Cardiac septum (tissue), 1 donor: Measurements from ENCODE around the gene ZNF415. TPM values are rescaled to one million over a fixed set of nuclear protein-coding genes. Genes with fewer than 3 reads are reported as not detected.
"Not testable (repeated sequence)": the region's sequence is repeated elsewhere in the genome, so short reads cannot be mapped to it uniquely, and the experiment has no call there.

Experiments used
- DNase-seq: peaks from one replicate; pipeline ENCODE4 v3.0.0-alpha.2; 2020; ENCODE audit warnings: low spot score
- intact Hi-C: fragments of 100-400 bp; cut with DNase I; formaldehyde crosslinking; loops from one replicate; pipeline ENCODE4 v1.14.0; 2022
- total RNA-seq: library from RNA; stranded (reverse); fragmentation: NEBNext Ultra II Directional; extraction: Animal tissue kit (Norgen Biotek cat#: 25700); gene quantifications from one replicate; pipeline ENCODE4 v1.2.1, GENCODE V29; 2021
- donor health status: DM: no; HTN: no; CAD: no.

ZNF415 gene
- total RNA-seq, 1 donor from 2014 or later = 20.9 TPM

DNA sequence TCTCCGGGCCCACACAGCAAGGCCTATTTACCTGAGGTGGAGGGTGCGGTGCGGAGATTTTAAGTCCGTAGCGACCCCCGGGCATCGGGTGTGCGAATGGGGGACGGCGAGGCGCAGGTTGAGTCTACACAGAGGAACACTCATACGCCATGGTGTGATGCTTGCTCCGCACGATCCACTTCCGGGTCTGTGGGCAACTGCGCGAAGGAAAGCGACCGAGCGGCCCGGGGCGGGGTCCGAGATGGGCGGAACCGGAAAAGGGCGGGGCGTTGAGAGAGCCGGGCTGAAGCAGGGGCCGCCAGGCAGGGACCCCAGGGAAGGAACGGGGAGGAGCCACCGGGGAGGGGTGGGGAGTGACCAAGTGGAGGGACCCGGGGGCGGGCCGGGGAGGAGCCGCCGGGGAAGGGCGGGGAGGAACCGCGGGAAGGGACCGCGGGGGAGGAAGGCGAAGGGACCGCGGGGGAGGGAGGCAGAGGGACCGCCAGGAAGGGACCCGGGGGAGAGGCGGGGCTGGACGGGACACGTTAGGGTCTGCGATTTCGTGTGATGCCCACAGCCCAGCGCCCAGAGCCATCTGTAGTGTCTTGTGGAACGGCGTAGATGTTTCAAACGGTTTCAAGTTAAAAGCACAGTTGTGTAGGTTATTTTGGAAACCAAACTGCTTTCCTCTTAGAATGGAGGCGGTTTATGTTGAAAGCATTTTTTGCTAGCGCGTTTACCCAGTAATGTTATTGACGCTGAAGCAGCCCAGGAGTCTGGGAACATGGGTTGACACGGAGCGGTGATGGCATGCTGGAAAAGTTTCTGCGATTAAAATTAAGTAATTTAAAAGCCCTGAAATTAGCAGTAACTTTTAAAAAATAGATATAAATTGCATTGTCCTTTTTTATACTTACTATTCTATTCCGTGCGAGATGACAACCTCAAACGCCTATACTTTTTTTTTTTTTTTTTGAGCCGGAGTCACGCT is 29.2 kb downstream of the ZNF415 start, which contains the start of gene ZNF160:
TSS of gene ZNF160 (minus strand) at position 189 of the 970 bp plus-strand sequence. CDS start 17,146 bp downstream, outside the sequence.
- intact Hi-C loops = loop anchor here (2.0 to 5.0 kb wide), 3 partner anchors 25 to 54 kb away; partner anchors contain the start of genes ZNF347 and ZNF415
- peak; percentile 99 for DNase-seq

GRCh38 chr19:53102756-53103233 is 29.9 kb downstream of the ZNF415 start:
- DNase-seq = no peak
- intact Hi-C loops = loop anchor here (2.0 to 5.0 kb wide), 3 partner anchors 24 to 55 kb away; partner anchors contain the start of genes ZNF347 and ZNF415

DNA sequence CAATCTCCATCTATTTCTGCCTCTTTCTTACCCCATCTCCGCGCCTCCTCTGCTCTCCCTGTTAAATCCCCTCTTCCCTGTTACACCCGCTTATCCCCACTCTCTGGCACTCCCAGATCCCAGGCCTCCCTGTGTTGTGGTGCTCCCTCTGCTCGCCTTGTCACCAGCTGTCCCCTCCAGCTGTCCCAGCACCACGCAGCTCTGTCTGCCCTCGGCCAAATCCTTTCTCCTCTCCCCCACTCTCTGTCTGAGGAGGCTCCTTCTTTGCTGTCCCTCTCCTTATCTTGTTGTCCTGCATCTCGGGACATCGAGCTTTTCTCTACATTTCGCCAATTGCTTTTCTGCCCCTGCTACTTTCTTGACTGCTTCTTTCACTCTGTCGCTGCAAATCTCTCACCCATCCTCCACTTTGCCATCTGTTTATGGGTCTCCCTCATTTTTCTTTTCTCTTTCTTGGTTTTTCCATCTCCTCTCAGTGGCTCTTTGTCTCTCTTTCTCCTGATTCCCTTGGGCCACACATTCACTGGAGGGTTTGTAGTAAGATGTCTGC is 30.4 kb downstream of the ZNF415 start:
- intact Hi-C loops = loop anchor here (2.0 to 5.0 kb wide), 3 partner anchors 23 to 55 kb away; partner anchors contain the start of genes ZNF347 and ZNF415
- no peak for DNase-seq

- intact Hi-C loops = loop anchor here (5.0 kb wide), 1 partner anchor 56 kb away; the partner anchor contains the start of gene ZNF347
- DNase-seq = no peak
Measured at GRCh38 chr19:53101518-53101917, 31.2 kb downstream of the ZNF415 start.

GRCh38 chr19:53098570-53098969 is 34.1 kb downstream of the ZNF415 start:
- intact Hi-C loops, DNase-seq: not testable (repeated sequence)

DNA sequence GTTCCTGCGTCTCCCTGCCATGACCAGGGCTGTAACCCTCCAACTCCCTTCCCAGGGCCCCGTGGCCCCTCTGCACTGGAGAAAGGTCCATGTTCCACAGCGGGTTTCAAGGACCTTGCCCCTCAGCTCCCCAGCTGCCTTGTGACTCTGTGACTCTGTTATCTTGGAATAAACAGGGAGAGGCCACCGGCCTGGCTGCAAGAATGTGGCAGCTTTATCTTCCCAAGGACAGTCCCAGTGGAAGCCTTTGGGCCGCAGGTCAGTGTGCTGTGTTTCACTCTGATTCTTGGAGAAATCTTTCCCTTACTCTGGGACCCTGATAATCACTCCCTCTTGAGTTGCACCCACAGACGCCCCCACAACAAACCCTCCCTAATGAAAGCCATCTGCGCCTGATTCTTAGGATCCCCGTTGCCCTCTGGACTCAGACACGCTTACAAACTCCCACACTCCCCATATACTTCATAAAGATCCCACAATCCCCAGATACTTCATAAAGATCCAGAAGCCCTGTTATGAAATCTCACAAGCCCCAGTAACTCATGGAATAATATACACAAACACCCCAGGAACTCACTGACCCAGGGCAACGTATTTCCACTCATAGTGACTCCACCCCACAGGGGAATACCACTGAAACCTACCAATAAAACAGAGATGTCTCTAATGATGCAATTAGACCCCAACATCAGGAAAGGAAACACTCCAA is 35.6 kb downstream of the ZNF415 start:
- intact Hi-C loops, DNase-seq: not testable (repeated sequence)

DNA sequence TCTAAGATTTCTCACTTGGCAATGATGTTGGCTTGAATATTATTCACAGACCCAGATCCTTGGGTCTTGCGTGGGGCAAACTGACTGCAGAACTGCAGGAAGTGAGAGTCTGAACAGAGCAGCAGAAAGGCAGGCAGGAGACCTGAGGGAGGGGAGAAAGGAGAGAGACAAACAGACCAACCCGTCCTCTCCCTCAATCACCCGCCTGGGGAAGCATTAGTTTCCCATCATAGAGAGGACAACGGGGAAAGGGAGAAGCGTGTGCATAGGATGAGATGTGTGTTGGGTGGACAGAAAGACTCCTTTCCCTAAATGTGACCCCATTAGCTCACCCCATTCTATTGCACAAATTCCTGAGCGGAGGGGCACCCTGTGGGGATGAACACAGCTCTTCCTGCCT is 36.1 kb downstream of the ZNF415 start:
- DNase-seq, intact Hi-C loops: not testable (repeated sequence)

DNA sequence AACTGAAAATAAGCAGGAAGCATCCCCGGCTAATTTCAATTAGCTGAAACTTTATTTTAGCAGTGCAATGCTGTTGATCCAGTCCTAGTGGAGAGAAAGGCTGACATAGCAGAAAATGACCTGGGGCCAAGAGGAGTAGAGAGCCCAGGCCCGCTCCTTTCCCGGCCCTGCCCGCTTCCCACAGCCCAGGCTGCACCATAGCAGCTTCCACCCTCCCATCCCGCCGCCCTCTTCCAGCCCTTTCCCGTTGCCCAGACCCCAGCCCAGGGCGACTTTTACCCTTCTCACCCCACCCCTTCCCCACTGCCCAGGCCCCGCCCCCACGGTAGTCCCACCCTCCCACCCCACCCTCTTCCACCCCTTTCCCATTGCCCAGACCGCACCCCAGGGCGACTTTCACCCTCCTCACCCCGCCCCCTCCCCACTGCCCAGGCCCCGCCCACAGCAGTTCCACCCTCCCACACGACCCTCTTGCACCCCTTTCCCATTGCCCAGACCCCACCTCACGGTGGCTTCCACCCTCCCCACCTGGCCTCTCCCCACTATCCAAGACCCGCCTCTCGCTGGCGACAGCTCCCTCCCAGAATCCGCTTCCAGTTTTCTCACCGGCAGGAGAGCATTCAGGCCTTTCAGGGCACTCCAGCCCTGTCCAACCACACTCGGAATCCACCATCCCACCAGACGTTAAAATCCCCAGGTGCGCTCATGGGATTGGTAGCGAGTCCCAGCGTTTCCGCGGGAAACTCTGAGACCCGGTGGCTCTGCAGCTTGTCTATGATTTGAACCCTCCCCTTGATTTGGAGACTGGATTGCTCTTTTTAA is 37.7 kb downstream of the ZNF415 start:
- intact Hi-C loops = no loop called here
- no peak for DNase-seq

- no peak for DNase-seq
- intact Hi-C loops = no loop called here
Measured at GRCh38 chr19:53092723-53093122, 40.0 kb downstream of the ZNF415 start.

DNA sequence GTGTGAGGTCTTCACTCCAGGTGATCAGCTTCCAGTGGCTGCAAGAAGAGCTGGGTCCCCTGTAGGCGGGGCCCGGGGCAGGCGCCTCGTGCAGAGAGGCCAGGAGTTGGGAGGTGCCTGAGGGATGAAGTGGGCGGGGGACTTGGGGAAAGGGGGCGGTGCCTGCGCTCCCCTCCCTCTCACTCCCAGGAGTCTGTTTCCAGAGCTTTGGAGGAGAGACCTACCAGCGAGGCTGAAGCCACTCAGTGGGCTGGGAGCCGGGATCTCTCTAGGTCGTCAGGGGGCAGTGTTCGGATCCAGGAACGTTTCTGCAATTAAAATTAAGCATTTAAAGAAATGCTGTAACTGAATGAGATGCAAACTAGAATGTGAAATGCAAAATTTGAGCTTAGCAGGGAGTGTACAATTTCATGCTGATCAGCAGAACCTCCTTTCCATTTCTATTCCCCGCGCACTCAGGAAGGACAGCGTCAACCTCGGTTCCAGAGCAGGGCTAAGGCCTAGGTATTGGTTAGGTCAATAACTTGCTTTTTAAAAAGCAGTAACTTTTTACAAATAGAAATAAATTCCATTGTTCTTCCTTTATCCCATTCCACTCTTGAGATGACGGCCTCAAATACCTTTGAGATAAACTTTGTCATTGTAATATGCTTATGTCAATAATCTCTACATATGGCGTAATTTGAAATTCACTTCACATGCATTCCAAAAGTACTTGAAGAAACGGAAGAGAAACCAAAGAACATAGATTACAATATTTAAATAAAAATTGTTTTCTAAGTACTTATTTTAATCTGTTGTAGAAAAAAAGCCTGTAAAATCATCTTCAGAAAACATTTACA is 41.1 kb downstream of the ZNF415 start:
- intact Hi-C loops = no loop called here
- DNase-seq = no peak

DNA sequence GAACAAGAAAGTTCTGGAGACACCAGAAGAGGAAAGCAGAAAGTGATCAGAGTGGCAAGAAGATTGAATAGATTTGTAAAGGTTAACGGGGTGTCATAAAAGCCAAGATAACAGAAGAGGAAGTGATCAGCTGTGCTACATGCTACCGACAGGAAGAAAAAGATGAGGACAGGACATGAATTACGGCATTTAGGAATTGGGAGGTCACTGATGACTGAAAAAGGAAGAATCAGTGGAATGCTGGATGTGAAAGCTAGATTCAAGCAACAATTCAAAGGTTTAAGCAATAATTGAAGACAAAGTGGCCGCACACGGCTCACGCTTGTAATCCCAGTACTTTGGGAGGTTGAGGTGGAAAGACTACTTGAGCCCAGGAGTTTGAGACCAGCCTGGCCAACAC is 44.6 kb downstream of the ZNF415 start:
- no peak for DNase-seq
- intact Hi-C loops = no loop called here

- intact Hi-C loops = no loop called here
Measured at GRCh38 chr19:53086949-53087348, 45.8 kb downstream of the ZNF415 start.

DNA sequence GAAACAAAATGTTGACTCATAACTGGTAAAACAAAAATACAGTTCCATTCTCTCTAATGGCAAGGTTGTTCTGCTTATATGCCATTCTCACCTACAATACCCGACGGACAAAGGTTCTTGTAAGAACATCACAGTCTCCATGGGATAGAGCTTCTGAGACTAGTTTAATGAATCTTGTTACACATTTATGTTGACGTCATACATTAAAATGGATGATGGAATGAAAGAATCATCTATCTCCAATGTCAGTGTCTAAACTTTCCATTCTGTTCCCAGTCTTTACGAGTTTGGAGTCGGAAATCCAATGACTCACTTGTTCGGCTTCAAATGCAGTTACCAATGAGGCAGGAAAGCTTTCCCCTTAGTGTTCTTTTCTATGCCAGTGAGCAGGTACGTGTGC is 47.2 kb downstream of the ZNF415 start:
- intact Hi-C loops = no loop called here
- no peak for DNase-seq

More at GRCh38 chr19:53086949-53087348, 45.8 kb downstream of the ZNF415 start:
- DNase-seq = peak; percentile 77

GRCh38 chr19:53082929-53083328 is 49.8 kb downstream of the ZNF415 start:
- intact Hi-C loops = no loop called here
- DNase-seq = no peak

DNA sequence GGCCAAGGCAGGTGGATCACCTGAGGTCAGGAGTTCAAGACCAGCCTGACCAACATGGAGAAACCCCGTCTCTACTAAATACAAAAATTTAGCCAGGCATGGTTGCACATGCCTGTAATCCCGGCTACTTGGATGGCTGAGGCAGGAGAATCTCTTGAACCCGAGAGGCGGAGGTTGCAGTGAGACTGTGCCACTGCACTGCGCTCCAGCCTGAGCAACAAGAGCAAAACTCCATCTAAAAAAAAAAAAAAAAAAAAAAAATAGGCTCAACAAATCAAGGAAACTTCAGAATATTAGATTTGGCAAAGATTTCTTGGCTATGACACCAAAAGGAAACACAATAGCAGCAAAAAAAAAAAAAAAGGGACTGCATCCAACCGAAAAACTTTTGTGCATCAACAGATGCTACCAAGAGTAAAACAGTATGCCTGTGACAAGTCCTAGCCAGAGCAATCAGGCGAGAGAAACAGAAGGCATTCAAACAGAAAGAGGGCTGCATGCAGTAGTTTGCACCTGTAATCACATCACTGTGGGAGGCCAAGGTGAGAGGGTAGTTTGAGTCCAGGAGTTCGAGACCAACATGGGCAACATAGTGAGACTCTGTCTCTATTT is 53.3 kb downstream of the ZNF415 start:
- intact Hi-C loops = loop anchor here (2.0 to 10.0 kb wide), 3 partner anchors 23 to 113 kb away; partner anchors contain the start of genes ZNF160, ZNF347 and ZNF665
- no peak for DNase-seq

- intact Hi-C loops = loop anchor here (2.0 to 10.0 kb wide), 3 partner anchors 24 to 114 kb away; partner anchors contain the start of genes ZNF160, ZNF347 and ZNF665
Measured at GRCh38 chr19:53078668-53079067, 54.0 kb downstream of the ZNF415 start.

GRCh38 chr19:53076984-53077383 is 55.7 kb downstream of the ZNF415 start:
- intact Hi-C loops = loop anchor here (5.0 to 10.0 kb wide), 2 partner anchors 78 to 115 kb away; partner anchors contain the start of genes ZNF347 and ZNF665
- no peak for DNase-seq

More at GRCh38 chr19:53078668-53079067, 54.0 kb downstream of the ZNF415 start:
- no peak for DNase-seq
